Activated CD8-positive, alpha-beta memory T cell treated with anti-CD3 and anti-CD28 coated beads, Interleukin-2, amount 10 ng/mL, durations not matched to agents 7 days and 5 days (primary cell): ENCODE data around the gene SNTG2. TPM values are rescaled to one million over a fixed set of nuclear protein-coding genes. Genes with fewer than 3 reads are reported as not detected.

Experiments
- ATAC-seq: fragments of 150-1000 bp; cut with Tn5 transposase; one replicate; pipeline ENCODE4 v1.10.0; 2021; ENCODE audit warnings: moderate library complexity
- CTCF ChIA-PET: fragments of 350-600 bp; sonication (Branson Sonifier 250); formaldehyde crosslinking; loops from one replicate; lab custom pipeline; 2021; ENCODE audit warnings: antibody characterized with exemption; lab: Charles Lee
- DNase-seq: peaks from one replicate; pipeline ENCODE4 v3.0.0-alpha.2; 2020
- H3K27ac Mint-ChIP-seq: one replicate; pipeline ENCODE4 v1.8.0; 2021; ENCODE audit warnings: mild to moderate bottlenecking, mixed read lengths
- H3K27me3 Mint-ChIP-seq: one replicate; pipeline ENCODE4 v1.8.0; 2021; ENCODE audit warnings: mixed read lengths
- H3K36me3 Mint-ChIP-seq: one replicate; pipeline ENCODE4 v1.8.0; 2021; ENCODE audit warnings: mild to moderate bottlenecking, mixed read lengths
- H3K4me1 Mint-ChIP-seq: one replicate; pipeline ENCODE4 v1.8.0; 2021; ENCODE audit warnings: mixed read lengths
- H3K4me3 Mint-ChIP-seq: one replicate; pipeline ENCODE4 v1.8.0; 2021; ENCODE audit warnings: mild to moderate bottlenecking, moderate library complexity, mixed read lengths
- H3K9me3 Mint-ChIP-seq: one replicate; pipeline ENCODE4 v1.8.0; 2022; ENCODE audit warnings: low read depth, mixed read lengths
- total RNA-seq, 2 experiments: library from RNA; stranded (reverse); gene quantifications; one replicate each; pipeline ENCODE4 v1.2.3, GENCODE V29; 2021

SNTG2 gene
- total RNA-seq, 2 experiments from 2014 or later = 0.37 to 1.6 TPM

DNA sequence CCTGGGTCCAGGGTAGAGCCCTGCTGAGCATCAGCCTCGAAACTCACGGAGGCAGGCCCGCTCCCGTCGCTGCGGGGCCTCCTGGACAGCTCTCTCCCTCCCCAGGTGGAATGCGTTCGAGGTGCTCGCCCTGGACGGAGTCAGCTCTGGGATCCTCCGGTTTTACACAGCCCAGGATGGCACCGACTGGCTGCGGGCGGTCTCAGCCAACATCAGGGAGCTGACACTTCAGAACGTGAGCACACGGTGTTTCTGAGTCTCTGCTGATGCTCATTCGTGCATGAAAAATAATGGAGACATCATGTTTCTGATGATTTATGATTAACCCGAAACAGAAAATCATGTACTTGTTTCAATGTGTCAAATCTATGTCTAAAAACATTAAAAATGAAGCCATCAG lies 287.1 kb downstream of the SNTG2 start:
- Mint-ChIP-seq H3K4me3 (no peak overlapping the region), H3K9me3 (no peaks in the 10 kb centered on the region), H3K27me3 (no peaks in the 10 kb centered on the region), H3K27ac (no peak overlapping the region), H3K36me3 (no peaks in the 10 kb centered on the region), H3K4me1 (no peaks in the 10 kb centered on the region)
- CTCF ChIA-PET = no interaction called here
- DNase-seq = no peak
- ATAC-seq = no peak

DNA sequence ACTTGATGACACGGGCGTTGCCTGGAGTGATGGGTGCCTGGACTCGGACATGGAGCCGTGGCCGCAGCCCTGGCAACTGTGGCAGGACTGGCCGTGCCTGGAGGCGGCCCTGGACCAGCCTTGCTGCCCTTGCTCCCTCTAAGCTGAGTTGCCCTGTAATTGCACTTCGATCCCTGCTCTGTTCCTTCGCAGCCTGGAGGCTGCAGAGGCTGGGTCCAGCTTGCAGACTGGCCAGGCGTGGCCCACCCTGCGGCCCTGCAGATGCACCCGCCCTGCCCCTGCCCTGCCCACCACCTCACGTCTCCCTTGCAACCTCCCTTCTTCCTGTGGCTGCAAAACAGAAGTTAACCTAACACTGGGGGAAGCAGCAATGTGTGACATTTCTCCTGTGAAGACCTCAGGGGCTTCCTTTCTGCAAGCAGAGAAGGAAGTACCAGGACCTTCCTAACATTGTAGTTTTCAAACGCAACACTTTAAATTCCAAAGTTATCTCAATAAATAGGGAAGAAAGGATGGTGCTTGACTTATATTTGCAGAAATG lies 288.0 kb downstream of the SNTG2 start:
- Mint-ChIP-seq H3K36me3 (no peaks in the 10 kb centered on the region), H3K27ac (no peak overlapping the region), H3K27me3 (no peaks in the 10 kb centered on the region), H3K4me3 (no peak overlapping the region), H3K4me1 (no peaks in the 10 kb centered on the region), H3K9me3 (no peaks in the 10 kb centered on the region)
- ATAC-seq (no peak), DNase-seq (no peak)
- CTCF ChIA-PET = no interaction called here

DNA sequence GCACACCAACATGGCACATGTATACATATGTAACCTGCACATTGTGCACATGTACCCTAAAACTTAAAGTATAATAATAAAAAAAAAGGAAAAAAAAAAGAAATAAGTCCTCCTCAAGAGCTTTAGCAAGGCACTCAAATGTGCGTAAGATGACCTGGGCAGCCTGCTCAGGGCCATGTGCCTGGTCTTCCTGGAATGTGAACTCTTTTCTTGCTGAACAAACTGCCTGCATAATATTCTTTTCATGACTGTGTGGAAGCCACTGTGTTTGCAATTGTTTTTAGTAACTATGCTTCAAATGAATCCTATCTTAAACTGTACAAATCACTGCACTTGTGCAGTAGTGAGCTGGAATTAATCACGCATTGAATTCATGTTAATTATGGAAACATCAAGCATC lies 294.5 kb downstream of the SNTG2 start:
- ATAC-seq = no peak
- CTCF ChIA-PET = no interaction called here
- Mint-ChIP-seq H3K9me3 (no peaks in the 10 kb centered on the region), H3K27ac (no peak overlapping the region), H3K4me3 (no peak overlapping the region), H3K36me3 (no peaks in the 10 kb centered on the region), H3K4me1 (peaks cover under 1% of the 10 kb centered on the region), H3K27me3 (no peaks in the 10 kb centered on the region)
- DNase-seq = no peak

DNA sequence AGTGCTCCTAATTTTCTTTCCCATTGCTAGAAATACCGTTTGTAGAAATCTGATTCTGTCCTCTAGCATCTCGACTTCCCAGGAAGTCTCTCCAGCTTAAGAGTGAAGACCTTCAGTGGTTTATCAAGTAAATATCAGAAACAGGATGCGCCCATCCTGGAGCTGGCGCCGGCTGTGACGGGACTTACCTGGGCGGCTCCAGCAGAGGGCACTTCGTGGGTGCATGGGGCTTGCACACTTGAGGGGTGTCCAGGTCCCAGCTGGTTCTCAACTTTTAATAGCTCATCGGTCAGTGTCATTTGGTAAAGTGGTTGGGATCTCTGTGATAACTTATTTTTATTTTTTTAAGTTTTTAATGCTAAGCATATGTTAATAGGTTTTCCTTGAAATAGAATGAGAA lies 295.6 kb downstream of the SNTG2 start:
- DNase-seq (no peak), ATAC-seq (no peak)
- no peak overlapping the region for H3K27ac Mint-ChIP-seq
- peaks cover 5% of the 10 kb centered on the region for H3K4me1 Mint-ChIP-seq
- H3K9me3 Mint-ChIP-seq = no peaks in the 10 kb centered on the region
- CTCF ChIA-PET = interaction anchor here (1.0 kb wide), 1 partner anchor 11 kb away, joined by 4 read pairs; no protein-coding TSS in a partner anchor
- no peaks in the 10 kb centered on the region for H3K36me3 Mint-ChIP-seq
- no peaks in the 10 kb centered on the region for H3K27me3 Mint-ChIP-seq
- H3K4me3 Mint-ChIP-seq = no peak overlapping the region

DNA sequence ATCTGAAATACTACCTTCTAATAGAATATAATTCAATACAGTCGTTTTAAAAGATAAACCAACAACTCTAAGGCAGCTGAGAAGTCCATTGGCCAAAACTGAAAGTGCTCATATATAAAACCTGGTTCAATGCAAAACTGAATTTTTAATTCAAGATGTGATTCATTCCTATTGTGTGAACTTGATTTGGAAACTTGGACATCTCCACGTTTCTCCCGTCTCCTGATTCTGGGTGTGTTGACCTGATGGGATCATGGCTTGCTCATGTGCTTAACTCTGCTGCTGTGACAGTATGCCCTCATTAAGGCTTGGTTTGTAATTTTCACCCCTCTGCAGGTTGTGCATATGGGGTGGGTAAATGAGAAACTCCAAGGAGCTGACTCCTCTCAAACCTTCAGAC lies 296.3 kb downstream of the SNTG2 start:
- no peak overlapping the region for H3K4me3 Mint-ChIP-seq
- CTCF ChIA-PET = interaction anchor here (1.0 kb wide), 1 partner anchor 10 kb away, joined by 4 read pairs; no protein-coding TSS in a partner anchor
- no peak overlapping the region for H3K27ac Mint-ChIP-seq
- H3K4me1 Mint-ChIP-seq = peaks cover 5% of the 10 kb centered on the region
- DNase-seq (no peak), ATAC-seq (no peak)
- no peaks in the 10 kb centered on the region for H3K9me3 Mint-ChIP-seq
- H3K36me3 Mint-ChIP-seq = no peaks in the 10 kb centered on the region
- H3K27me3 Mint-ChIP-seq = no peaks in the 10 kb centered on the region

DNA sequence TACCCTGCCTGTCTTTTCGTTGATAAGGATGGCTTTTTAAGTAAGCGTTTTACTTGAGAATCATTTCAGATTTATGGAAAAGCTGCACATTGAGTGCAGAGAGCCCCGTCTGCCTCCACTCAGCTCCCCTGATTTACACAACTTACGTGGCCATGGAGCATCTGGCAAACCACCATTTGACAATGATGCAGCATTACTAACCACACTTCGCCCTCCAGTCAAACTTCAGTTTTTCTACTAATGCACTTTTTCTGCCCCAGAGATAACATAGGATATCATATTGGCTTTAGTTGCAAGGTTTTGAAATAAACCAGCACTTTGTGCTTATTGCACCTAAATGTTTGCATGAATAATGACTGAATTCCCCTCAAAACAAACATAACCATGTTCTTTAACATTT lies 297.5 kb downstream of the SNTG2 start:
- ATAC-seq (no peak), DNase-seq (no peak)
- Mint-ChIP-seq H3K36me3 (no peaks in the 10 kb centered on the region), H3K4me3 (no peak overlapping the region), H3K27ac (no peak overlapping the region), H3K27me3 (no peaks in the 10 kb centered on the region), H3K9me3 (no peaks in the 10 kb centered on the region), H3K4me1 (peaks cover 5% of the 10 kb centered on the region)
- CTCF ChIA-PET = no interaction called here

DNA sequence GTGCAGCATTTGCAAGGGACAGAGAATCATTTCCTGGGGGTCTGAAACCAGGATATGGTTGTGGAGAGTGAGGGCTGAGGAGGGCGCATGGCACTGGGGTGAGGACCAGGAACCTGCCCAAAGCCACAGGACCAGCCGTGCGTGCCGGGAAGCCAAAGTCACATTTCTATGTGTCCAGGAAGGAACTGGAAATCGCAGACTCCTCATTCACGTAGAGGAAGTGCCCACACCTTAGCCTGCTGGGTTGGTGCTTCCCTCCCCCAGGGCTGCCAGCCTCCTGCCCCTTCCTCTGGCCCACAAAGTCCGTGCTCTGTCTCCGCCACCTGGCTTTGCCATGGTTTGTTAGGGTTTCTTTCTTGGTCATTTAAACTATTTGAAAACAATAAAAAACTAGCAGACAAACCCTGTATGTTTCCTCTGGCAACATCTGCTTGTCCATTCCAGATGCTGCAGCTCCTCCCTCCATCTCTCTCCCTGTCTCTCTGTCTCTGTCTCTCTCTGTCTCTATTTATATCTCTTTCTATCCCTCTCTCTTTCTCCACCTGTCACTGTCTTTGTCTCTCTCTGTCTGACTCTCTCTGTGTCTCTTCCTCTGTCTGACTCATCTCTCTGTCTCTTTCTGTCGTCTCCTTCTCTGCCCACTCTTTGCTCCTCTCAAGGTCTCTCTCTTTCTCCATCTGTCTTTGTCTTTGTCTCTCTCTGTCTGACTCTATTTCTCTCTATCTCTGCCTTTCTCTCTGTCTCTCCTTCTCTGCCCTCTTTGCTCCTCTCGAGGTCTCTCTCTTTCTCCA lies 299.4 kb downstream of the SNTG2 start:
- peaks cover 5% of the 10 kb centered on the region for H3K4me1 Mint-ChIP-seq
- no peak overlapping the region for H3K27ac Mint-ChIP-seq
- H3K9me3 Mint-ChIP-seq = no peaks in the 10 kb centered on the region
- CTCF ChIA-PET = no interaction called here
- ATAC-seq (no peak), DNase-seq (no peak)
- no peak overlapping the region for H3K4me3 Mint-ChIP-seq
- no peaks in the 10 kb centered on the region for H3K36me3 Mint-ChIP-seq
- H3K27me3 Mint-ChIP-seq = no peaks in the 10 kb centered on the region

DNA sequence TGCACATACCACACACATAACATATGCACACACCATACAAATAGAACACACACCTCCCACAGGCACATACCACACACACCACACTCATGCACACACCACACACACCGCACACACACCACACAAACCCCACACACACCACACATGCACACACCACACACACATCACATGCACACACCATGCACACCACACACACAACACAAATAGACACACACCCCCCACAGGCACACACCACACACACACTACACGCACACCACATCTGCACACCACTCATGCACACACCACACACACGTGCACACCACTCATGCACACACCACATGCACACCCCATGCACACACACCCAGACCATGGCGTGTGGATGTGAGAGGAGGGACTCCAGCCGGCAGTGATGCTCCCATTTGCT lies 300.9 kb downstream of the SNTG2 start:
- Mint-ChIP-seq H3K4me3 (no peak overlapping the region), H3K4me1 (peaks cover 5% of the 10 kb centered on the region), H3K27me3 (no peaks in the 10 kb centered on the region), H3K27ac (no peak overlapping the region), H3K9me3 (no peaks in the 10 kb centered on the region), H3K36me3 (no peaks in the 10 kb centered on the region)
- ATAC-seq (no peak), DNase-seq (no peak)
- CTCF ChIA-PET = no interaction called here

DNA sequence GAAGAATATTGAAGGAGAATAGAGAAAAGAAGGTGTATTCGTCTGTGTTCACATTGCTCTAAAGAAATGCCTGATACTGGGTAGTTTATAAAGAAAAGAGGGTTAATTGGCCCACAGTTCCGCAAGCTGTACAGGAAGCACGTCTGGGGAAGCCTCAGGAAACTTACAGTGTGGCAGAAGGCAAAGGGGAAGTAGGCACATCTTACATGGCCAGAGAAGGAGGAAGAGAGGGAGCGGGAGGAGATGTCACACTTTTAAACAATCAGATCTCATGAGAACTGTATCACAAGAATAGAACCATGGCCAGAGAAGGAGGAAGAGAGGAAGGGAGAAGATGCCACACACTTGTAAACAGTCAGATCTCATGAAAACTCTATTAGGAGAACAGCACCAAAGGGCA lies 303.0 kb downstream of the SNTG2 start:
- H3K27ac Mint-ChIP-seq = no peak overlapping the region
- no peak overlapping the region for H3K4me3 Mint-ChIP-seq
- ATAC-seq = no peak
- H3K4me1 Mint-ChIP-seq = peaks cover 5% of the 10 kb centered on the region
- H3K36me3 Mint-ChIP-seq = no peaks in the 10 kb centered on the region
- H3K9me3 Mint-ChIP-seq = no peaks in the 10 kb centered on the region
- DNase-seq = no peak
- no peaks in the 10 kb centered on the region for H3K27me3 Mint-ChIP-seq
- CTCF ChIA-PET = no interaction called here

DNA sequence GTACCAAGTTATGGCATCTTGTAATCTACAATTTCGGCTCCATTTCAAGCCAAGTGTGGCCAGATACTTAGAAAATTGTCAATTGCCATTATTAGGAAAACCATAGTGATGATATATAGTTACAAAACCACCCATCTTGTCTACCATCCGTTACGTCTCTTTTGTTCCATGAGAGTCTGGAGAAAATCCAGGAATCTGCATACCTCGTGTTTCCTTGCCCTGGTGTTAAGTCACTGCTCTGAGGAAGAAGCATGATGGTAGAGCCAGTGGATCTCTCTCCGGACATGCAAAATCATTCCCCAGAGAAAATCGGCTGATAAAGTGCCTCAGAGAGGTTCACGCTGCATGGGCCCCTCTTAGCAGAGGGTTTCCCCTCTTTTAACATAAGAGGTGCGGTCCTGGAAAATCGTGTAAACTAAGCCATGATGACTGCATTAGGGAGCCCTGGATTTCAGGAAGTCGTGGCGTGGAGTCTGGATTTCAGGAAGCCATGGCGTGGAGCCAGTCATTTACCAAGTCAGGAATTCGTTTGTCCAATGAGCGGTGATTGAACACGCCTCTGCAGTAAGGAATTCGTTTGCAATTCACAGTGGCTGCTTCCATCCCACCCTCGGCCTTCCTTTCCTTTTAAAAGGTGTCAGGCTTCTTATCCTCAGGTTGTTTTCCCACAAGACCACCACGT lies 304.2 kb downstream of the SNTG2 start:
- no peak for DNase-seq
- CTCF ChIA-PET = no interaction called here

DNA sequence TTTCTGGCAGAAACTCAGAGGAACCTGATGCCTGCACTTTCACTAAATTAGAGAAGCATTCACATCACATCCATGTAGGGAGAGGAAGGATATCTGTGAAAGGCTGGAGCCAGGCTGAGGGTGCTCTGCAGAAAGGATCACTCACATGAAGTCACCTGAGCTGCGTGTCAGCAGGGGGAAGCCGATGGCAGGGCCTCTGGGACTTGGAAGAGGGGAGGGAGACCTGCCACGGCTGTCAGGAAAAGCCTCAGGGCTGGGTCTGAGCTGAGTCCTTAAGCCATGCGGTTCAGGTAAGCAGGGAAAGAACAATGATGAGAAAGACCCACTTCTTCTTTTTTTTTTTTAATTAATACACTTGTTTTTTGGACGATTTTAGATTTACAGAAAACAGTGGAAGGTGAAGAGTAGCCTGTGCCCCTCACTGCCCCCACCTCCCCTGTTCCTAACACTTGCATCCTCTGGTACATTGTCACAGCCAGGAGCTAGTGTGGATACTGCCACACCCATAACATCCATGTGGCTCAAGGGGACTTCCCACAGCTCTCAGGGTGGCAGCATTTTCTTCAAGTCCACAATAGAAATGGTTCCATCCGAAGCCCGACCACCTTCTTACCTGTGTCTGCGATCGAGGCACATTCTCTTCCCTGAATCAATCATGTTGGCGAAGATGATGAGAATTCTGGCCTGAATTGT lies 306.1 kb downstream of the SNTG2 start:
- Mint-ChIP-seq H3K36me3 (no peaks in the 10 kb centered on the region), H3K9me3 (no peaks in the 10 kb centered on the region), H3K4me3 (no peak overlapping the region), H3K4me1 (no peaks in the 10 kb centered on the region), H3K27me3 (no peaks in the 10 kb centered on the region), H3K27ac (no peak overlapping the region)
- CTCF ChIA-PET = interaction anchor here (1.2 to 1.3 kb wide), 2 partner anchors 10 to 295 kb away, joined by 4 read pairs; no protein-coding TSS in a partner anchor
- ATAC-seq (no peak), DNase-seq (no peak)

More for the DNA sequence above, 304.2 kb downstream of the SNTG2 start:
- Mint-ChIP-seq H3K36me3 (no peaks in the 10 kb centered on the region), H3K4me3 (no peak overlapping the region), H3K27me3 (no peaks in the 10 kb centered on the region), H3K27ac (no peak overlapping the region), H3K9me3 (no peaks in the 10 kb centered on the region), H3K4me1 (peaks cover 5% of the 10 kb centered on the region)
- ATAC-seq = no peak

DNA sequence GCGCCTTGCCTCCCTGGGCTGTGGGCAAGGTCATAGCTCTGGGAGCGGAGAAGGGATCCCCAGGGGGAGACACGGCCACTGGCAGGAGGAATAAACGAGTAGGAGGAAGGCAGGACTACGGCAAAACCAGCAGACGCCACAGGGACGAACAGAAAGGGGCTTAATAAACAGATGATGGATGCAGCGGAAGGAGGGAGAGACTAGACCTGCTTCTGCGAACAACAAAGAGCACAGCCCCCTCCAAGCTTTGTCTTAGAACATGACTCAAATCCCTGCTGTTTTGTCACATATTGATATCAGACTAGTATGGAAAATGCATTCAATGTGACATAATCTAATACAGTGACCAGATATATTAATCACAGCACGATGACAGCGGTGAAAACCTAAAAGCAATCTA lies 306.7 kb downstream of the SNTG2 start:
- CTCF ChIA-PET = interaction anchor here (1.2 to 1.3 kb wide), 2 partner anchors 11 to 294 kb away, joined by 4 read pairs; no protein-coding TSS in a partner anchor
- Mint-ChIP-seq H3K4me1 (no peaks in the 10 kb centered on the region), H3K9me3 (no peaks in the 10 kb centered on the region), H3K4me3 (no peak overlapping the region), H3K36me3 (no peaks in the 10 kb centered on the region), H3K27me3 (no peaks in the 10 kb centered on the region), H3K27ac (no peak overlapping the region)
- ATAC-seq (no peak), DNase-seq (no peak)

DNA sequence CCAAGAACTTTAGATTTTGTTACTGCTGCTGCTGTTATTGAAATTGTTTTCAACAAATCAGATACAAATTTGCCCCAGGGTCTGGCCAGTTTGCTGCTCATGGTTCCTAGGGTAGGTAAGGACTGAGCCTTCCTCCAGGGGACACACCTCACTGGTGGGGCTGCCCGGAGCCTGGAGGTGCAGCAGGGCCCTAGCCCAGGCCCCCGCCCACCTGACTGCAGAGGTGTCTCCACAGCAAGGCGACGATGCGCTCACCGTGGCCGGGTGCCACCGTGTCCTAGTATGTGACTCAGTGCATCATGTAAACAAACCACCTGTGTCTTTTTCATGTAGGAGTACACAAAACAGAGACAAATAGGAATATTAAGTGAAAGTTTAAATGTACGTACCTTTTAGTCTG lies 309.1 kb downstream of the SNTG2 start:
- ATAC-seq (no peak), DNase-seq (no peak)
- no peaks in the 10 kb centered on the region for H3K36me3 Mint-ChIP-seq
- H3K4me3 Mint-ChIP-seq = no peak overlapping the region
- CTCF ChIA-PET = no interaction called here
- H3K27ac Mint-ChIP-seq = no peak overlapping the region
- no peaks in the 10 kb centered on the region for H3K27me3 Mint-ChIP-seq
- no peaks in the 10 kb centered on the region for H3K4me1 Mint-ChIP-seq
- H3K9me3 Mint-ChIP-seq = no peaks in the 10 kb centered on the region
